K562 (cell line): ENCODE results near the gene FXYD1. TPM values are rescaled to one million over a fixed set of nuclear protein-coding genes. Genes with fewer than 3 reads are reported as not detected.

Source experiments
- ATAC-seq: fragments of 200-7000 bp; cut with Tn5 transposase; 3 replicates; pipeline ENCODE4 v1.9.1; 2020; ENCODE audit warnings: moderate library complexity
- BruUV-seq: library from RNA; stranded (reverse); fragments of 400-500 nt; replicated peaks from 2 replicates; lab custom pipeline; 2021; lab: Mats Ljungman, UMichigan
- CTCF ChIA-PET: fragments of 300-600 bp; formaldehyde crosslinking; extraction: SDS; loops from one replicate; lab custom pipeline; 2021; ENCODE audit warnings: low intra/inter-chr PET ratio; lab: Yijun Ruan, JAX
- POLR2A ChIA-PET: fragments of 300-600, 350-650 bp; sonication (Branson Sonifier 250); formaldehyde crosslinking; extraction: SDS; loops from one replicate; lab custom pipeline; 2021; ENCODE audit warnings: antibody characterized with exemption, inconsistent platforms; lab: Yijun Ruan, JAX
- DNase-seq, 4 experiments: peaks; one replicate each; pipeline versions ENCODE4 v3.0.0 to v3.0.0-alpha.2; 2011 to 2018; ENCODE audit warnings: low spot score in 3 of 4, mixed read lengths in 3 of 4; ENCODE audit errors: extremely low read depth in 1 of 4
- FAIRE-seq: peaks from 2 replicates; lab custom pipeline; 2011; peaks lifted over from hg19 to GRCh38; lab: Jason Lieb, UNC
- H2AFZ ChIP-seq: 2 replicates; pipeline ENCODE4 v1.6.0; 2011; ENCODE audit warnings: low read depth, low read length, control low read depth, inconsistent platforms
- H3K27ac ChIP-seq: fragments of 200-600 bp; 3 replicates; pipeline ENCODE4 v1.8.0; 2011; ENCODE audit warnings: low read depth, mild to moderate bottlenecking, control low read depth, inconsistent platforms, low read length, moderate library complexity, mixed read lengths; ENCODE audit errors: extremely low read depth
- H3K27me3 ChIP-seq, 2 experiments: fragments of 300-600 bp in 1 of 2; 2 replicates in 1 of 2; 3 replicates in 1 of 2; pipeline versions ENCODE4 v1.6.0 to v1.8.0; 2011; ENCODE audit warnings: inconsistent platforms in 2 of 2, low read length in 2 of 2, mild to moderate bottlenecking in 1 of 2, mixed read lengths in 1 of 2, moderate library complexity in 1 of 2; ENCODE audit not compliant: control insufficient read depth in 2 of 2, insufficient read depth in 2 of 2
- H3K36me3 ChIP-seq: fragments of 300-600 bp; 3 replicates; pipeline ENCODE4 v1.8.0; 2011; ENCODE audit warnings: mild to moderate bottlenecking, low read length, inconsistent platforms; ENCODE audit not compliant: control insufficient read depth, insufficient read depth
- H3K4me1 ChIP-seq, 2 experiments: fragments of 200-600 bp in 1 of 2; replicated peaks in 1 of 2; 2 replicates in 1 of 2; 3 replicates in 1 of 2; pipeline versions ENCODE4 v1.5.1 to v1.8.0; 2011; ENCODE audit warnings: inconsistent platforms in 2 of 2, low read length in 2 of 2, mild to moderate bottlenecking in 1 of 2, mixed read lengths in 1 of 2, moderate library complexity in 1 of 2; ENCODE audit not compliant: control insufficient read depth in 2 of 2, insufficient read depth in 2 of 2
- H3K4me2 ChIP-seq: 2 replicates; pipeline ENCODE4 v1.6.1; 2011; ENCODE audit warnings: low read length, control low read depth, inconsistent platforms, mixed read lengths; ENCODE audit not compliant: insufficient read depth
- H3K4me3 ChIP-seq: fragments of 200-600 bp; sonication (generic), shearing (Covaris generic); 2 replicates; pipeline ENCODE4 v1.5.1; 2016; ENCODE audit warnings: control low read depth, inconsistent platforms
- H3K79me2 ChIP-seq: fragments of 200-600 bp; 3 replicates; pipeline ENCODE4 v1.8.0; 2011; ENCODE audit warnings: low read length, inconsistent platforms; ENCODE audit not compliant: control insufficient read depth, insufficient read depth
- H3K9ac ChIP-seq, 2 experiments: 2 replicates each; pipeline versions ENCODE4 v1.6.0 to v1.6.1; 2011; ENCODE audit warnings: low read depth in 2 of 2, low read length in 2 of 2, control low read depth in 1 of 2, inconsistent platforms in 1 of 2, mild to moderate bottlenecking in 1 of 2, mixed read lengths in 1 of 2; ENCODE audit not compliant: insufficient read depth in 1 of 2
- H3K9me1 ChIP-seq: one replicate; pipeline ENCODE4 v1.6.0; 2011; ENCODE audit warnings: inconsistent platforms, mild to moderate bottlenecking, low read length, moderate library complexity; ENCODE audit not compliant: control insufficient read depth, insufficient read depth
- H3K9me3 ChIP-seq: replicated peaks from 2 replicates; pipeline ENCODE4 v1.5.1; 2011; ENCODE audit warnings: low read depth, low read length, inconsistent platforms; ENCODE audit not compliant: control insufficient read depth, insufficient read depth
- H4K20me1 ChIP-seq: replicated peaks from 2 replicates; pipeline ENCODE4 v1.6.1; 2011; ENCODE audit warnings: low read length, inconsistent platforms, mixed read lengths; ENCODE audit not compliant: control insufficient read depth, insufficient read depth
- ARID1B ChIP-seq: fragments of 450-650 bp; IDR thresholded peaks from 2 replicates; pipeline ENCODE4 v1.6.1; 2016; ENCODE audit warnings: antibody characterized with exemption, mild to moderate bottlenecking, inconsistent platforms
- CSDE1 ChIP-seq, 2 experiments: fragments of 450-650 bp; IDR thresholded peaks; 2 replicates each; pipeline ENCODE4 v1.6.1; 2016; ENCODE audit warnings: mild to moderate bottlenecking in 1 of 2
- DDX20 ChIP-seq: fragments of 450-650 bp; IDR thresholded peaks from 2 replicates; pipeline ENCODE4 v1.6.1; 2016; ENCODE audit warnings: missing genetic modification characterization, low read depth, mild to moderate bottlenecking, missing compliant biosample characterization, moderate library complexity
- E2F4 ChIP-seq: sonication (generic); formaldehyde crosslinking; IDR thresholded peaks from 2 replicates; pipeline ENCODE4 v1.8.0; 2022; ENCODE audit warnings: mild to moderate bottlenecking, low read depth, missing genetic modification reagents
- HNRNPLL ChIP-seq: fragments of 200-400 bp; formaldehyde crosslinking; IDR thresholded peaks from 2 replicates; pipeline ENCODE4 v1.6.1; 2017; ENCODE audit warnings: low read length, low read depth, mild to moderate bottlenecking; ENCODE audit not compliant: poor library complexity, severe bottlenecking
- MAZ ChIP-seq, 2 experiments: fragments of 450-650 bp in 1 of 2; sonication (generic) in 1 of 2; formaldehyde crosslinking; IDR thresholded peaks in 1 of 2; conservative IDR thresholded peaks in 1 of 2; 2 replicates each; pipeline versions ENCODE4 v1.4.0 to v1.5.0; 2020; ENCODE audit warnings: mild to moderate bottlenecking in 1 of 2, missing genetic modification reagents in 1 of 2
- NBN ChIP-seq: fragments of 450-650 bp; IDR thresholded peaks from 2 replicates; pipeline ENCODE4 v1.6.1; 2016; ENCODE audit warnings: low read depth, mild to moderate bottlenecking
- REST ChIP-seq, 2 experiments: fragments of 450-650 bp; formaldehyde crosslinking in 1 of 2; IDR thresholded peaks; 2 replicates each; pipeline versions ENCODE4 v1.4.0 to v1.6.1; 2014 to 2020; ENCODE audit warnings: mild to moderate bottlenecking in 2 of 2, borderline replicate concordance in 1 of 2, low read depth in 1 of 2
- SRSF3 ChIP-seq: fragments of 200-400 bp; formaldehyde crosslinking; IDR thresholded peaks from 2 replicates; pipeline ENCODE4 v1.6.1; 2016; ENCODE audit warnings: mild to moderate bottlenecking, low read length, moderate library complexity; ENCODE audit not compliant: insufficient read depth
- TSC22D4 ChIP-seq: fragments of 450-650 bp; IDR thresholded peaks from 2 replicates; pipeline ENCODE4 v1.6.1; 2016; ENCODE audit warnings: missing genetic modification characterization, missing biosample characterization, control low read depth
- ZNF121 ChIP-seq: sonication (generic); formaldehyde crosslinking; conservative IDR thresholded peaks from 2 replicates; pipeline ENCODE4 v1.8.0; 2022; ENCODE audit warnings: missing genetic modification reagents
- ZNF217 ChIP-seq: sonication (generic); formaldehyde crosslinking; IDR thresholded peaks from 2 replicates; pipeline ENCODE4 v1.8.0; 2022; ENCODE audit warnings: mild to moderate bottlenecking, missing genetic modification reagents
- ZNF239 ChIP-seq: fragments of 250-450 bp; sonication (Bioruptor Pico); IDR thresholded peaks from 2 replicates; pipeline ENCODE4 v1.4.0; 2020; ENCODE audit warnings: mild to moderate bottlenecking
- ZNF347 ChIP-seq: fragments of 450-650 bp; formaldehyde crosslinking; IDR thresholded peaks from 2 replicates; pipeline ENCODE4 v1.4.0; 2020; ENCODE audit warnings: low read depth, mild to moderate bottlenecking, moderate library complexity
- WGBS: fragments of 100-300 bp; shearing (Covaris generic); methylation state at CpG from one replicate; pipeline ENCODE4 v1.1.6; 2016; ENCODE audit warnings: low coverage, mixed read lengths; ENCODE audit not compliant: insufficient coverage; ENCODE audit errors: missing lambda C conversion rate; 5-methylcytosine and 5-hydroxymethylcytosine counted together
- in situ Hi-C: fragments of 300-500 bp; cut with MboI; formaldehyde crosslinking; loops from 4 replicates; pipeline ENCODE4 v1.15.0; 2018; ENCODE audit warnings: inconsistent platforms, mixed read lengths
- intact Hi-C: fragments of 100-400 bp; cut with micrococcal nuclease; formaldehyde crosslinking; loops from 2 replicates; pipeline ENCODE4 v1.14.2; 2022
- polyA plus RNA-seq, 8 experiments: library from polyadenylated mRNA; depleted of rRNA in 4 of 8; stranded (reverse) in 5 of 8; unstranded in 3 of 8; fragments of >200 nt; fragmentation: Nextera tagmentation in 2 of 8; fragmentation: Illumina TruSeq in 1 of 8; extraction: Ambion mirVana in 2 of 8; extraction: Trizol in 1 of 8; gene quantifications; 2 replicates each; pipeline versions ENCODE4 v1.2.1 to v1.2.3, GENCODE V29; 2011 to 2014; ENCODE audit warnings: inconsistent platforms in 1 of 8, missing spikeins in 1 of 8
- total RNA-seq, 7 experiments: library from RNA; depleted of rRNA in 6 of 7; stranded (reverse); fragments of >200 nt in 6 of 7; fragmentation: Illumina TruSeq in 2 of 7; extraction: Trizol in 2 of 7; gene quantifications; 2 replicates each; pipeline versions ENCODE4 v1.2.1 to v1.2.3, GENCODE V29; 2011 to 2021; ENCODE audit warnings: low replicate concordance in 1 of 7

The FXYD1 gene
- total and polyA plus RNA-seq, 9 of the 15 experiments (the other 6 are each of a cell fraction or from before 2014, with no cell fraction given), result 0.40 to 3.2 (median 1.8) TPM; not detected in 3

- FAIRE-seq, result peak; percentile 35
- Histone ChIP-seq H2AFZ (no peak overlapping the region), H3K9me3 (peaks cover 11% of the 10 kb centered on the region; the same call in 1 of the 2 replicates), H3K27me3 (no peaks in the 10 kb centered on the region; a peak in 1 of 5 replicates), H3K4me3 (no peak overlapping the region), H3K79me2 (peaks cover 19% of the 10 kb centered on the region; the same call in 2 of the 3 replicates), H3K36me3 (peaks cover 89% of the 10 kb centered on the region), H3K9ac (peak overlapping the region in 1 of 2 experiments; percentile 75; a peak in 1 of 4 replicates), H4K20me1 (no peaks in the 10 kb centered on the region), H3K4me1 (peaks cover 48 to 52% of the 10 kb centered on the region in 2 experiments), H3K27ac (no peak overlapping the region; the same call in 2 of the 3 replicates), H3K4me2 (no peak overlapping the region; the same call in 1 of the 2 replicates), H3K9me1 (no peaks in the 10 kb centered on the region)
- no TSS peak for BruUV-seq
- ATAC-seq, result no peak
- ChIA-PET POLR2A (interaction anchor here (0.6 to 1.3 kb wide), 2 partner anchors 14 to 353 kb away, joined by 4 read pairs; partner anchors contain the start of gene FXYD5), CTCF (no interaction called here)
- intact Hi-C loops, result loop anchor here (5.0 kb wide), 2 partner anchors 39 to 79 kb away; partner anchors contain the start of gene LSR
- in situ Hi-C loops, result no loop called here
- WGBS, result 67% methylated on average over 3 of the region's 3 CpGs
- peak in 1 of 4 experiments; percentile 30 for DNase-seq
- no peak for TF ChIP-seq REST (IDR thresholded peaks at IDR 0.05; ENCODE audit: borderline replicate concordance)
- no peak for TF ChIP-seq REST (CRISPR knock-in tag; IDR thresholded peaks at IDR 0.05; ENCODE audit: low read depth)
- no peak for TF ChIP-seq CSDE1 (IDR thresholded peaks at IDR 0.05)
- TF ChIP-seq E2F4 (CRISPR knock-in tag), result no peak
- no peak for TF ChIP-seq TSC22D4 (tag)
- no peak for TF ChIP-seq DDX20 (tag)
- peak; percentile 33 for TF ChIP-seq ARID1B
- TF ChIP-seq SRSF3, result no peak
- no peak for TF ChIP-seq MAZ (CRISPR knock-in tag; conservative IDR thresholded peaks at IDR 0.05 in 1 of 2, IDR thresholded peaks at IDR 0.05 in 1 of 2)
- TF ChIP-seq HNRNPLL, result no peak
- TF ChIP-seq ZNF217, result no peak
- no peak for TF ChIP-seq ZNF347 (CRISPR knock-in tag)
- no peak for TF ChIP-seq ZNF239 (CRISPR knock-in tag)
- TF ChIP-seq ZNF121 (CRISPR knock-in tag), result no peak
- TF ChIP-seq NBN, result no peak
Measured at GRCh38 chr19:35168196-35168595, 29.6 kb downstream of the FXYD1 start.
